ENCODE data around the gene RCAN2. TPM values are rescaled to one million over a fixed set of nuclear protein-coding genes. Genes with fewer than 3 reads are reported as not detected.

Gene RCAN2
- total RNA-seq, 1 donor from 2014 or later: 4.6 TPM

DNA sequence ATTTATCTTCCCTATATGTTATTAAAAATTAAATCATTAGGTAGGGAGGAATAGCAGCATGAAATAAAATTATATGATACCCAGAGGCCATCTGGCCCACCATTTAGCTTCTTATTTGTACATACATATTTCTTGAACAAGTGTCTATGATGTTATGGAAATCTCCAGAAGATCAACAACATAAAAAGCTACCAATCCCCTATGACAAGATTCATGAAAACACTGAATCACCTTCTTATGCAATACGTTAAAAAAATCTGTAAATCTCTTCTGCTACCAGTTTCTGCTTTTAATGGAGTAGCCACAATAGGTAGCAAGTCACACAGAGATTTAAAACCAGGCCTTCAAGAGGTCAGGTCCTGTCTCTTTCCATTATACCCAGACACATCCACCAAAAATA, 194.7 kb downstream of the RCAN2 start:
- Mint-ChIP-seq H3K36me3 (no peaks in the 10 kb centered on the region), H3K27me3 (no peaks in the 10 kb centered on the region), H3K4me1 (ENCODE audit: unreplicated experiment) (peaks cover 2% of the 10 kb centered on the region), H3K27ac (no peak overlapping the region), H3K9me3 (peaks cover 13% of the 10 kb centered on the region), H3K4me3 (no peak overlapping the region)
- no peak for DNase-seq (ENCODE audit: extremely low spot score, unreplicated experiment)
- no peak for TF ChIP-seq CTCF (conservative IDR thresholded peaks at IDR 0.05)

GRCh38 chr6:46293641-46294316, 197.5 kb downstream of the RCAN2 start:
- Mint-ChIP-seq H3K27ac (no peak overlapping the region), H3K9me3 (peaks cover 13% of the 10 kb centered on the region), H3K36me3 (no peaks in the 10 kb centered on the region), H3K4me3 (no peak overlapping the region), H3K27me3 (no peaks in the 10 kb centered on the region), H3K4me1 (ENCODE audit: unreplicated experiment) (peaks cover 21% of the 10 kb centered on the region)
- TF ChIP-seq CTCF (conservative IDR thresholded peaks at IDR 0.05): no peak
- DNase-seq (ENCODE audit: extremely low spot score, unreplicated experiment): no peak

- peaks cover 4% of the 10 kb centered on the region for H3K36me3 Mint-ChIP-seq
Measured at GRCh38 chr6:46291880-46292279, 199.4 kb downstream of the RCAN2 start.

GRCh38 chr6:46291275-46291633, 200.0 kb downstream of the RCAN2 start:
- Mint-ChIP-seq H3K9me3 (peaks cover 17% of the 10 kb centered on the region), H3K4me1 (ENCODE audit: unreplicated experiment) (peaks cover 26% of the 10 kb centered on the region), H3K4me3 (no peak overlapping the region), H3K27ac (no peak overlapping the region), H3K27me3 (no peaks in the 10 kb centered on the region), H3K36me3 (peaks cover 4% of the 10 kb centered on the region)
- DNase-seq (ENCODE audit: extremely low spot score, unreplicated experiment): no peak
- no peak for TF ChIP-seq CTCF (conservative IDR thresholded peaks at IDR 0.05)

More at GRCh38 chr6:46291880-46292279, 199.4 kb downstream of the RCAN2 start:
- Mint-ChIP-seq H3K4me1 (ENCODE audit: unreplicated experiment) (peaks cover 26% of the 10 kb centered on the region), H3K4me3 (no peak overlapping the region), H3K27ac (no peak overlapping the region), H3K27me3 (no peaks in the 10 kb centered on the region), H3K9me3 (peaks cover 17% of the 10 kb centered on the region)
- DNase-seq (ENCODE audit: extremely low spot score, unreplicated experiment): no peak
- no peak for TF ChIP-seq CTCF (conservative IDR thresholded peaks at IDR 0.05)

GRCh38 chr6:46290421-46291274, 200.6 kb downstream of the RCAN2 start:
- no peak overlapping the region for H3K4me3 Mint-ChIP-seq
- H3K27ac Mint-ChIP-seq: peak overlapping the region; percentile 10
- no peaks in the 10 kb centered on the region for H3K27me3 Mint-ChIP-seq
- no peak for DNase-seq (ENCODE audit: extremely low spot score, unreplicated experiment)
- H3K9me3 Mint-ChIP-seq: peaks cover 16% of the 10 kb centered on the region
- TF ChIP-seq CTCF (conservative IDR thresholded peaks at IDR 0.05): no peak
- peaks cover 4% of the 10 kb centered on the region for H3K36me3 Mint-ChIP-seq
- peaks cover 26% of the 10 kb centered on the region for H3K4me1 Mint-ChIP-seq (ENCODE audit: unreplicated experiment)

Measured in type B pancreatic cell (in vitro differentiated cells).